Epithelial cell of proximal tubule (primary cell): ENCODE data around the gene ANAPC2. TPM values are rescaled to one million over a fixed set of nuclear protein-coding genes. Genes with fewer than 3 reads are reported as not detected.

Experiments used
- DNase-seq: peaks from one replicate; pipeline ENCODE4 v3.0.0-alpha.2; 2011; ENCODE audit warnings: low read depth
- H3K4me3 ChIP-seq: 2 replicates; pipeline ENCODE4 v1.5.1; 2011; ENCODE audit warnings: low read depth, mild to moderate bottlenecking, low read length
- total RNA-seq: library from RNA; depleted of rRNA; stranded (reverse); fragments of >200 nt; gene quantifications from 2 replicates; pipeline ENCODE4 v1.2.3, GENCODE V29; 2015
- TF ChIP-seq, protein P1 (sequence below): conservative IDR thresholded peaks from 2 replicates; pipeline ENCODE4 v1.5.1; 2012; ENCODE audit warnings: low read depth, mild to moderate bottlenecking, low read length

The ANAPC2 gene
- total RNA-seq, 1 donor from 2014 or later: 16.7 TPM

DNA sequence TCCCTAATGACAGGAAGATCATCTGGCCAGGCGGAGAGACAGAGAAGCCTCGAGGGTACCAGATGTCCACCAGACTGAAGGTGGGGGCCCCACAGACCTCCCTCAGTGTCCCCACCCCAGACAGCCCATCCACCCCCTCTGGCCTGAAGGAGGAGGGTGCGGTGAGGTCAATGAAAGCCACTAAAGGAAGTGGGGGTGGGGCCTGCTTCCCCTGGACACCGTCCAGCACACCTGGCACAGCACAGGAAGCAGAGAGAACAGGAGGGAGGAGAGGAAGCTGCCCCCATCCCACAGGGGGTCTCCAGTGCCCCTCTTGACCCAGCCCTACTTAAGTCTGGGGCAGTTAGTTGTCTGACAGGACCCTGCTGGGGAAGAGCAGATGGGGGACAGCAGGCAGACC lies 29.7 kb downstream of the ANAPC2 start:
- TF ChIP-seq, protein P1, sequence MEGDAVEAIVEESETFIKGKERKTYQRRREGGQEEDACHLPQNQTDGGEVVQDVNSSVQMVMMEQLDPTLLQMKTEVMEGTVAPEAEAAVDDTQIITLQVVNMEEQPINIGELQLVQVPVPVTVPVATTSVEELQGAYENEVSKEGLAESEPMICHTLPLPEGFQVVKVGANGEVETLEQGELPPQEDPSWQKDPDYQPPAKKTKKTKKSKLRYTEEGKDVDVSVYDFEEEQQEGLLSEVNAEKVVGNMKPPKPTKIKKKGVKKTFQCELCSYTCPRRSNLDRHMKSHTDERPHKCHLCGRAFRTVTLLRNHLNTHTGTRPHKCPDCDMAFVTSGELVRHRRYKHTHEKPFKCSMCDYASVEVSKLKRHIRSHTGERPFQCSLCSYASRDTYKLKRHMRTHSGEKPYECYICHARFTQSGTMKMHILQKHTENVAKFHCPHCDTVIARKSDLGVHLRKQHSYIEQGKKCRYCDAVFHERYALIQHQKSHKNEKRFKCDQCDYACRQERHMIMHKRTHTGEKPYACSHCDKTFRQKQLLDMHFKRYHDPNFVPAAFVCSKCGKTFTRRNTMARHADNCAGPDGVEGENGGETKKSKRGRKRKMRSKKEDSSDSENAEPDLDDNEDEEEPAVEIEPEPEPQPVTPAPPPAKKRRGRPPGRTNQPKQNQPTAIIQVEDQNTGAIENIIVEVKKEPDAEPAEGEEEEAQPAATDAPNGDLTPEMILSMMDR: no peak
- H3K4me3 ChIP-seq: no peak overlapping the region
- DNase-seq: no peak

DNA sequence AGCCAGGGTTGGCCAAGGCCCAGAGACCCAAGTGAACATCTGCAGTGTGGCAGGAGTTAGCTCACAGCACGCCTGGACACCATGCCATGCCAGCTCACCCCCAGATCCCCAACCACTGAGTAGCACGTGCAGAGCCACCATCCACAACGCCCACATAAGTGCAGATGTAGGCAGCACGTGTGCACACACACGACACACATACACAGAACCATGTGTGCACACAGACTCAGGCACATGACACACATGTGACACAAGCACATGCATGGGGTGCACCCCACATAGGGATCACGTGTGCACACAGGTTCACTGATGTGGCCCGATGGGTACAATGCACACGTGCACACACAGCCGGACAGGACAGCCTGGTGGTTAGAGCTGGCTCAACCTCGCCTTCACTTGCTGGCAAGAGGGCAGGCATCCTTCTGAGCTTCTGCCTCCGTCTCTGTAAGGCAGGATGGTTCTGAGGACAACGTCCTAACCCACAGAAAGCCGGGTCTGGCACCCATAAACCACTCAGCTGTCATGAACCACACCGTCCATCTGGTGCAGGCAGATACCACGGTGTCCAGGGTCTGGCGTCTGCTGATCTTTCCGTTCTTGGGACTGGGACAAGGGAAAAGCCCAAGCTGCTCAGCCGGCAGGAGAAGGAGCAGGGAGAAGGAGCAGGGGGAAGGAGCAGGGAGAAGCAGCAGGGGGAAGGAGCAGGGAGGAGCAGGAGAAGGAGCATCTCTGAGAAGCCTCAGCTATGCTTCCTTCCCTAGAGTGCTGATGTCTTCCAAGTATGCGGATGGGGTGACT lies 30.5 kb downstream of the ANAPC2 start:
- TF ChIP-seq, protein P1: no peak

DNA sequence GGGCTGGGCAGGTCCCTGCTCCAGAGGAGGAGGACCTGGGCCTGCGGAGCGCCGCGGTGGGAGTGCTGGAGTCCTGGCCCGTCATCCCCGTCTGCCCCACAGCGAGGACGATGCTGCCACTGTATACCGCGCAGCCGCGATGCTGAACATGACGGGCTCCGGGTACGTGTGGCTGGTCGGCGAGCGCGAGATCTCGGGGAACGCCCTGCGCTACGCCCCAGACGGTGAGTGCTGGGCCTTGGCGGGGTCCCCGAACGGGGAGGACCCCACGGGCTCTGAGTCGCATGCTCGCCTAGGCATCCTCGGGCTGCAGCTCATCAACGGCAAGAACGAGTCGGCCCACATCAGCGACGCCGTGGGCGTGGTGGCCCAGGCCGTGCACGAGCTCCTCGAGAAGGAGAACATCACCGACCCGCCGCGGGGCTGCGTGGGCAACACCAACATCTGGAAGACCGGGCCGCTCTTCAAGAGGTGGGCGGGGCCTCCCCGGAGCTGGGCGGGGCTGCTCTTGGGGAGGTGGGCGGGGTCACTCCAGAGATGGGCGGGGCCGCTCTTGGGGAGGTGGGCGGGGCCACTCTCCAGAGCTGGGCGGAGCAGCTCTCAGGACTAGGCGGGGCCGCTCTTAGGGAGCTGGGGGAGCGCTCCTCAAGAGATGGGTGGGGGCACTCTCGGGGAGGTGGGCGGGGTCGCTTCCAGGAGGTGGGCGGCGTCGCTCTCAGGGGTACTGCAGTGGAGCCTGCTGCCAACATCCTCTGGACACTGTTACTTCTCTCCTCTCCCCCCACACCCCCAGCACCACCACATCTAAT lies 31.6 kb downstream of the ANAPC2 start:
- no peak overlapping the region for H3K4me3 ChIP-seq
- TF ChIP-seq, protein P1: no peak
- no peak for DNase-seq

More for the DNA sequence above, 30.5 kb downstream of the ANAPC2 start:
- no peak for DNase-seq
- H3K4me3 ChIP-seq: no peak overlapping the region

DNA sequence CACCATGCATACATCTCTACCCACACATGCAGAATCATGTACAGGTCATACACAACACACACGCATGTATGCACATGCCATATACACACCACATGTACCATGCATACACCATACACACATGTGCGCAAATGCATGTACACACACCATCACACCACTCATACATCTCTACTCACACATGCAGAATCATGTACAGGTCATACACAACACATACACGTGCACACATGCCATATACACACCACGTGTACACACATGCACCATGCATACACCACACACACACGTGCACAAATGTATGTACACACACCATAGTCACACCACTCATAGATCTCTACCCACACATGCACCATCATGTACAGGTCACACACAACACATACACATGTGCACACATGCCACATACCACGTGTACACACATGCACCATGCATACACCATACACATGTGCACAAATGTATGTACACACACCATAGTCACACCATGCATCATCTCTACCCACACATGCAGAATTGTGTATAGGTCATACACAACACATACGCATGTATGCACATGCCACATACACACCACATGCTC lies 35.4 kb downstream of the ANAPC2 start:
- TF ChIP-seq, protein P1: no peak
- no peak overlapping the region for H3K4me3 ChIP-seq
- DNase-seq: no peak

DNA sequence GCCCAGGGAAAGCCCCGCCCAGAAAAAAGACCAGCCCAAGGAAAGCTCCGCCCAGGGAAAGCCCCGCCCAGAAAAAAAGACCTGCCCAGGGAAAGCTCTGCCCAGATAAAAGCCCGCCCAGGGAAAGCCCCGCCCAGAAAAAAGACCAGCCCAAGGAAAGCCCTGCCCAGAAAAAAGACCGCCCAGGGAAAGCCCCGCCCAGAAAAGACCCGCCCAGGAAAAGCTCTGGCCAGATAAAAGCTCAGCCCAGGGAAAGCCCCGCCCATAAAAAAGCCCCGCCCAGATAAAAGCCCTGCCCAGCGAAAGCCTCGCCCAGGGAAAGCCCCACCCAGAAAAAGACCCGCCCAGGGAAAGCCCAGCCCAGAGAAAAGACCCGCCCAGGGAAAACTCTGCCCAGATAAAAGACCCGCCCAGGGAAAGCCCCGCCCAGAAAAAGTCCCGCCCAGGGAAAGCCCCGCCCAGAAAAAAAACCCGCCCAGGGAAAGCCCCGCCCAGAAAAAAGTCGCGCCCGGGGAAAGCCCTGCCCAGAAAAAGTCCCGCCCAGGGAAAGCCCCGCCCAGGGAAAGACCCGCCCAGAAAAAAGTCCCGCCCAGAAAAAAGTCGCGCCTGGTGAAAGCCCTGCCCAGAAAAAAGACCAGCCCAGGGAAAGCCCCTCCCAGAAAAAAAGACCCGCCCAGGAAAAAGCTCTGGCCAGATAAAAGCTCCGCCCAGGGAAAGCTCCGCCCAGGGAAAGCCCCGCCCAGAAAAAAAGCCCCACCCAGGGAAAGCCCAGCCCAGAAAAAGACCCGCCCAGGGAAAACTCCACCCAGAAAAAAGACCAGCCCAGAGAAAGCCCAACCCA lies 37.5 kb downstream of the ANAPC2 start:
- TF ChIP-seq, protein P1: no peak
- no peak for DNase-seq
- no peak overlapping the region for H3K4me3 ChIP-seq

DNA sequence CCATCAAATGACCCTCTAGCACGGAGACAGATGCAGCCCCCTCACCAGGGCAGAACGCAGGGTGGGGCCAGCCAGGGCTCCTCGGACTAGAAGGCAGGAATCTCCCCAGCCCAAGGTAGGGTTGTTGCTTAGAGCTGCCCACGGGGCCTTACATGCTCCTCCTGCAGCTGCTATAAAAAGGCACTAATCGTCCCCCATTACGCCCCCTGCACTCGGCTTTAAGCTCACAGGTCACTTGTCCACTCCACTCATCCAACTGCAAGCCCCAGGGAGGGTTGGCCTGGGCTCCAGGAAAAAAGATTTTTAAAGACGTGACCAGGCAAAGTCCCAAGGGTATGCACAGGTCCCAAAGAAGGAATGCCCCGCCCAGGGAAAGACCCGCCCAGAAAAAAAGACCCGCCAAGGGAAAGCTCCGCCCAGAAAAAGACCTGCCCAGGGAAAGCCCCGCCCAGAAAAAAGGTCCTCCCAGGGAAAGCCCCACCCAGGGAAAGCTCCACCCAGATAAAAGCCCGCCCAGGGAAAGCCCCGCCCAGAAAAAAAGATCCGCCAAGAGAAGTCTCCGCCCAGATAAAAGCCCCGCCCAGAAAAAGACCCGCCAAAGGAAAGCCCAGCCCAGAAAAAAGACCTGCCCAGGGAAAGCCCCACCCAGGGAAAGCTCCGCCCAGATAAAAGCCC lies 38.3 kb downstream of the ANAPC2 start:
- no peak overlapping the region for H3K4me3 ChIP-seq
- TF ChIP-seq, protein P1: no peak
- DNase-seq: no peak
